ENCODE measurements around the gene TWSG1. TPM values are rescaled to one million over a fixed set of nuclear protein-coding genes. Genes with fewer than 3 reads are reported as not detected.

Gene TWSG1
- total RNA-seq, 2 donors from 2014 or later: 30.7 to 31.4 TPM

- H3K4me1 Mint-ChIP-seq: no peaks in the 10 kb centered on the region
- DNase-seq: no peak
- Histone ChIP-seq H3K4me3 (ENCODE audit: low read length) (no peak overlapping the region), H3K9me3 (ENCODE audit: control insufficient read depth, low read length) (peaks cover 30% of the 10 kb centered on the region), H3K27me3 (ENCODE audit: control insufficient read depth, insufficient read depth, low read length, poor library complexity, severe bottlenecking) (no peaks in the 10 kb centered on the region), H3K9ac (ENCODE audit: extremely low read depth, low read length, poor library complexity, severe bottlenecking) (no peak overlapping the region), H3K36me3 (ENCODE audit: control insufficient read depth, insufficient read depth, low read length) (peaks cover 28% of the 10 kb centered on the region), H3K4me1 (ENCODE audit: control insufficient read depth, insufficient read depth, low read length) (no peaks in the 10 kb centered on the region), H3K27ac (ENCODE audit: low read depth, low read length) (no peak overlapping the region)
- no peak overlapping the region for H3K27ac Mint-ChIP-seq
- H3K9me3 Mint-ChIP-seq: peaks cover 22% of the 10 kb centered on the region
- no peak overlapping the region for H3K4me3 Mint-ChIP-seq
- no peaks in the 10 kb centered on the region for H3K27me3 Mint-ChIP-seq (ENCODE audit: insufficient read depth)
- peaks cover 27% of the 10 kb centered on the region for H3K36me3 Mint-ChIP-seq (ENCODE audit: low read depth)
- TF ChIP-seq CTCF (conservative IDR thresholded peaks at IDR 0.05): no peak
- WGBS, 2 experiments (ENCODE audit: insufficient coverage in 1 of 2, insufficient read length in 1 of 2): 100% methylated on average over 1 of the region's 1 CpG; no CpG with 5 or more reads in 1 of the 2 experiments
Measured at GRCh38 chr18:9387891-9388290, 53.3 kb downstream of the TWSG1 start.

DNA sequence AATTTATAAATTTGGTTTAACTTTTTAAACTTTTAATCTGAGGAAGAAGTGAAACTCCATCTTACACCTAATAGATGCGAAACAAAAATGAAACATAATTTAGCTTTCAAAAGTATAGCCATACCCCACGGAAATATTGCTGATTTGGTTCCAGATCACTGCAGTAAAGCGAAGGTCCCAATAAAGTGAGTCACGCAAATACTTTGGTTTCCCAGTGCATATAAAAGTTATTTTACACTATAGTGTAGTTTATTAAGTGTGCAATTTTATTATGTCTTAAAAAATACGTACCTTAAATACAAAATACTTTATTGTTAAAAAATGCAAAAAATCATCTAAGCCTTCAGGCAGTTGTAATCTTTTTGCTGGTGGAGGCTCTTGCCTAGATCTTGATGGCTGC is 55.1 kb downstream of the TWSG1 start:
- H3K4me1 Mint-ChIP-seq: no peaks in the 10 kb centered on the region
- no peaks in the 10 kb centered on the region for H3K27me3 Mint-ChIP-seq (ENCODE audit: insufficient read depth)
- no peak overlapping the region for H3K9ac ChIP-seq (ENCODE audit: extremely low read depth, low read length, poor library complexity, severe bottlenecking)
- no peak overlapping the region for H3K4me3 ChIP-seq (ENCODE audit: low read length)
- no peaks in the 10 kb centered on the region for H3K4me1 ChIP-seq (ENCODE audit: control insufficient read depth, insufficient read depth, low read length)
- no peak for TF ChIP-seq CTCF (conservative IDR thresholded peaks at IDR 0.05)
- no peaks in the 10 kb centered on the region for H3K27me3 ChIP-seq (ENCODE audit: control insufficient read depth, insufficient read depth, low read length, poor library complexity, severe bottlenecking)
- H3K36me3 ChIP-seq (ENCODE audit: control insufficient read depth, insufficient read depth, low read length): peaks cover 33% of the 10 kb centered on the region
- no peak overlapping the region for H3K27ac Mint-ChIP-seq
- H3K36me3 Mint-ChIP-seq (ENCODE audit: low read depth): peaks cover 28% of the 10 kb centered on the region
- WGBS, 2 experiments (ENCODE audit: insufficient coverage in 1 of 2, insufficient read length in 1 of 2): 98 to 100% methylated on average over 1 to 4 of the region's 5 CpGs
- peaks cover 33% of the 10 kb centered on the region for H3K9me3 ChIP-seq (ENCODE audit: control insufficient read depth, low read length)
- H3K27ac ChIP-seq (ENCODE audit: low read depth, low read length): no peak overlapping the region
- H3K4me3 Mint-ChIP-seq: no peak overlapping the region
- H3K9me3 Mint-ChIP-seq: peaks cover 22% of the 10 kb centered on the region
- no peak for DNase-seq

- Mint-ChIP-seq H3K4me1 (no peaks in the 10 kb centered on the region), H3K9me3 (peaks cover 22% of the 10 kb centered on the region), H3K36me3 (ENCODE audit: low read depth) (peaks cover 41% of the 10 kb centered on the region), H3K27ac (no peak overlapping the region), H3K27me3 (ENCODE audit: insufficient read depth) (no peaks in the 10 kb centered on the region), H3K4me3 (no peak overlapping the region)
- WGBS, 2 experiments (ENCODE audit: insufficient coverage in 1 of 2, insufficient read length in 1 of 2): 82 to 96% methylated on average over 2 of the region's 3 CpGs
- H3K9ac ChIP-seq (ENCODE audit: extremely low read depth, low read length, poor library complexity, severe bottlenecking): no peak overlapping the region
- H3K4me1 ChIP-seq (ENCODE audit: control insufficient read depth, insufficient read depth, low read length): no peaks in the 10 kb centered on the region
- TF ChIP-seq CTCF (conservative IDR thresholded peaks at IDR 0.05): peak; percentile 46
- H3K27ac ChIP-seq (ENCODE audit: low read depth, low read length): no peak overlapping the region
- H3K4me3 ChIP-seq (ENCODE audit: low read length): no peak overlapping the region
- no peaks in the 10 kb centered on the region for H3K27me3 ChIP-seq (ENCODE audit: control insufficient read depth, insufficient read depth, low read length, poor library complexity, severe bottlenecking)
- no peak for DNase-seq
- H3K36me3 ChIP-seq (ENCODE audit: control insufficient read depth, insufficient read depth, low read length): peaks cover 41% of the 10 kb centered on the region
- peaks cover 33% of the 10 kb centered on the region for H3K9me3 ChIP-seq (ENCODE audit: control insufficient read depth, low read length)
Measured at GRCh38 chr18:9392726-9393125, 58.2 kb downstream of the TWSG1 start.

Measured in endodermal cell (in vitro differentiated cells).